Thyroid gland (tissue), 4 donors: ENCODE results near the gene DLG2.
"Not testable (repeated sequence)": the region's sequence is repeated elsewhere in the genome, so short reads cannot be mapped to it uniquely, and the experiment has no call there.

Experiments
- POLR2A ChIP-seq, 2 donors: fragments of 450-650 bp; IDR thresholded peaks; one replicate each; pipeline ENCODE4 v1.6.1; 2017; ENCODE audit warnings: antibody characterized with exemption in 2 of 2, mild to moderate bottlenecking in 2 of 2, moderate library complexity in 1 of 2
- TF ChIP-seq, protein P1 (sequence below), 6 experiments: fragments of 200-600 bp in 3 of 6; fragments of 450-650 bp in 3 of 6; sonication (generic) in 3 of 6; IDR thresholded peaks; one replicate each; pipeline ENCODE4 v1.5.1; 2016 to 2019; ENCODE audit warnings: antibody characterized with exemption in 6 of 6, mild to moderate bottlenecking in 2 of 6, inconsistent platforms in 1 of 6, moderate library complexity in 1 of 6

DNA sequence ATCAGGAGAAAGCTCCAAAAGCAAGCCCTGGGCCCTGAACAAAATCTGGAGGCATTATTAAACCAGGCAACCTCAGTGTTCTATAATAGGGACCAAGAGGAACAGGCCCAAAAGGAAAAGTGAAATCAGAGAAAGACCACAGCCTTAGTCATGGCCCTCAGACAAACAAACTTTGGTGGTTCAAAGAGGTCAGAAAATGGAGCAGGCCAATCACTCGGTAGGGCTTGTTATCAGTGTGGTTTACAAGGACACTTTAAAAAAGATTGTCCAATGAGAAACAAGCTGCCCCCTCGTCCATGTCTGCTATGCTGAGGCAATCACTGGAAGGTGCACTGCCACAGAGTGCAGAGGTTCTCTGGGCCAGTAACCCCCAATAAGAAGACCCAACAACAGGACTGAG, 17.9 kb downstream of the DLG2 start:
- TF ChIP-seq, protein P1, sequence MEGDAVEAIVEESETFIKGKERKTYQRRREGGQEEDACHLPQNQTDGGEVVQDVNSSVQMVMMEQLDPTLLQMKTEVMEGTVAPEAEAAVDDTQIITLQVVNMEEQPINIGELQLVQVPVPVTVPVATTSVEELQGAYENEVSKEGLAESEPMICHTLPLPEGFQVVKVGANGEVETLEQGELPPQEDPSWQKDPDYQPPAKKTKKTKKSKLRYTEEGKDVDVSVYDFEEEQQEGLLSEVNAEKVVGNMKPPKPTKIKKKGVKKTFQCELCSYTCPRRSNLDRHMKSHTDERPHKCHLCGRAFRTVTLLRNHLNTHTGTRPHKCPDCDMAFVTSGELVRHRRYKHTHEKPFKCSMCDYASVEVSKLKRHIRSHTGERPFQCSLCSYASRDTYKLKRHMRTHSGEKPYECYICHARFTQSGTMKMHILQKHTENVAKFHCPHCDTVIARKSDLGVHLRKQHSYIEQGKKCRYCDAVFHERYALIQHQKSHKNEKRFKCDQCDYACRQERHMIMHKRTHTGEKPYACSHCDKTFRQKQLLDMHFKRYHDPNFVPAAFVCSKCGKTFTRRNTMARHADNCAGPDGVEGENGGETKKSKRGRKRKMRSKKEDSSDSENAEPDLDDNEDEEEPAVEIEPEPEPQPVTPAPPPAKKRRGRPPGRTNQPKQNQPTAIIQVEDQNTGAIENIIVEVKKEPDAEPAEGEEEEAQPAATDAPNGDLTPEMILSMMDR (IDR thresholded peaks at IDR 0.05), result not testable (repeated sequence)
- not testable (repeated sequence) for TF ChIP-seq POLR2A (IDR thresholded peaks at IDR 0.05)
